H9 (cell line): ENCODE data around the gene GPATCH1. TPM values are rescaled to one million over a fixed set of nuclear protein-coding genes. Genes with fewer than 3 reads are reported as not detected.

Experiments used
- DNase-seq: peaks from one replicate; pipeline ENCODE4 v3.0.0-alpha.2; 2017
- H2AFZ ChIP-seq: one replicate; pipeline ENCODE4 v1.6.1; 2013; ENCODE audit warnings: mild to moderate bottlenecking, low read length, control low read depth, moderate library complexity
- H2AK5ac ChIP-seq: 2 replicates; pipeline ENCODE4 v1.6.1; 2013; ENCODE audit warnings: low read length, control low read depth, mixed read lengths; ENCODE audit not compliant: insufficient read length
- H2BK120ac ChIP-seq: one replicate; pipeline ENCODE4 v1.6.1; 2013; ENCODE audit warnings: low read depth, mild to moderate bottlenecking, low read length, control low read depth, inconsistent platforms; ENCODE audit not compliant: poor library complexity, severe bottlenecking
- H2BK12ac ChIP-seq: 2 replicates; pipeline ENCODE4 v1.6.1; 2013; ENCODE audit warnings: low read length, control low read depth, mixed read lengths, low read depth; ENCODE audit not compliant: insufficient read length
- H2BK15ac ChIP-seq: 2 replicates; pipeline ENCODE4 v1.6.1; 2013; ENCODE audit warnings: low read depth, low read length, control low read depth
- H2BK20ac ChIP-seq: one replicate; pipeline ENCODE4 v1.6.1; 2013; ENCODE audit warnings: low read depth, mild to moderate bottlenecking, low read length, control low read depth, inconsistent platforms; ENCODE audit not compliant: poor library complexity, severe bottlenecking
- H2BK5ac ChIP-seq: 2 replicates; pipeline ENCODE4 v1.6.1; 2013; ENCODE audit warnings: low read length, control low read depth, mixed read lengths; ENCODE audit not compliant: insufficient read length
- H3K14ac ChIP-seq: 2 replicates; pipeline ENCODE4 v1.6.1; 2013; ENCODE audit warnings: low read length, control low read depth; ENCODE audit not compliant: insufficient read depth
- H3K18ac ChIP-seq: 2 replicates; pipeline ENCODE4 v1.6.1; 2013; ENCODE audit warnings: low read depth, mild to moderate bottlenecking, mixed read lengths, low read length, control low read depth; ENCODE audit not compliant: insufficient read length
- H3K23ac ChIP-seq: 2 replicates; pipeline ENCODE4 v1.6.1; 2013; ENCODE audit warnings: low read length, control low read depth, mixed read lengths, low read depth; ENCODE audit not compliant: insufficient read length
- H3K23me2 ChIP-seq: 2 replicates; pipeline ENCODE4 v1.6.1; 2013; ENCODE audit warnings: low read depth, mild to moderate bottlenecking, mixed read lengths, low read length, control low read depth; ENCODE audit not compliant: insufficient read length, poor library complexity, severe bottlenecking
- H3K27ac ChIP-seq: 2 replicates; pipeline ENCODE4 v1.5.1; 2013; ENCODE audit warnings: low read length, control low read depth, mixed read lengths, low read depth; ENCODE audit not compliant: insufficient read length
- H3K27me3 ChIP-seq: 2 replicates; pipeline ENCODE4 v1.6.1; 2013; ENCODE audit warnings: low read length, control low read depth, inconsistent platforms; ENCODE audit not compliant: insufficient read depth
- H3K4ac ChIP-seq: 2 replicates; pipeline ENCODE4 v1.6.1; 2013; ENCODE audit warnings: low read depth, mild to moderate bottlenecking, control low read depth, inconsistent platforms, low read length, moderate library complexity
- H3K4me1 ChIP-seq: 2 replicates; pipeline ENCODE4 v1.6.1; 2013; ENCODE audit warnings: low read length, control low read depth, inconsistent platforms; ENCODE audit not compliant: insufficient read depth
- H3K4me2 ChIP-seq: 2 replicates; pipeline ENCODE4 v1.6.1; 2013; ENCODE audit warnings: low read length, control low read depth, mixed read lengths; ENCODE audit not compliant: insufficient read length, insufficient read depth
- H3K56ac ChIP-seq: 2 replicates; pipeline ENCODE4 v1.6.1; 2013; ENCODE audit warnings: low read depth, mild to moderate bottlenecking, mixed read lengths, low read length, control low read depth; ENCODE audit not compliant: insufficient read length
- H3K79me1 ChIP-seq: 2 replicates; pipeline ENCODE4 v1.6.1; 2013; ENCODE audit warnings: low read depth, mild to moderate bottlenecking, moderate library complexity, low read length, control low read depth, inconsistent platforms; ENCODE audit not compliant: insufficient read depth, poor library complexity, severe bottlenecking
- H3K79me2 ChIP-seq: 2 replicates; pipeline ENCODE4 v1.6.1; 2013; ENCODE audit warnings: low read length, control low read depth, inconsistent platforms; ENCODE audit not compliant: insufficient read depth
- H3K9ac ChIP-seq: 2 replicates; pipeline ENCODE4 v1.6.1; 2013; ENCODE audit warnings: low read length, control low read depth, mixed read lengths; ENCODE audit not compliant: insufficient read length; ENCODE audit errors: extremely low read depth
- H3K9me3 ChIP-seq: one replicate; pipeline ENCODE4 v1.6.1; 2013; ENCODE audit warnings: low read depth, low read length, inconsistent platforms; ENCODE audit not compliant: control insufficient read depth
- H3T11ph ChIP-seq: one replicate; pipeline ENCODE4 v1.6.1; 2013; ENCODE audit warnings: mild to moderate bottlenecking, low read length, control low read depth, inconsistent platforms
- H4K20me1 ChIP-seq: one replicate; pipeline ENCODE4 v1.6.1; 2013; ENCODE audit not compliant: control insufficient read depth, insufficient read length, insufficient read depth
- H4K5ac ChIP-seq: 2 replicates; pipeline ENCODE4 v1.6.1; 2013; ENCODE audit warnings: low read depth, mild to moderate bottlenecking, mixed read lengths, low read length, control low read depth; ENCODE audit not compliant: insufficient read length
- H4K8ac ChIP-seq: replicated peaks from 2 replicates; pipeline ENCODE4 v1.6.1; 2013; ENCODE audit warnings: low read length, control low read depth, mixed read lengths, low read depth; ENCODE audit not compliant: insufficient read length
- H4K91ac ChIP-seq: 2 replicates; pipeline ENCODE4 v1.6.1; 2013; ENCODE audit warnings: low read depth, mild to moderate bottlenecking, moderate library complexity, mixed read lengths, low read length, control low read depth; ENCODE audit not compliant: insufficient read length
- H3K27ac Mint-ChIP-seq, 3 experiments: 2 replicates in 2 of 3; 3 replicates in 1 of 3; pipeline ENCODE4 v1.8.0; 2020 to 2021; ENCODE audit warnings: mixed read lengths in 3 of 3, mild to moderate bottlenecking in 1 of 3, moderate library complexity in 1 of 3
- H3K27me3 Mint-ChIP-seq: 2 replicates; pipeline ENCODE4 v1.8.0; 2021; ENCODE audit warnings: low read depth, mild to moderate bottlenecking, moderate library complexity, mixed read lengths
- H3K36me3 Mint-ChIP-seq, 3 experiments: 2 replicates in 2 of 3; 3 replicates in 1 of 3; pipeline ENCODE4 v1.8.0; 2020 to 2021; ENCODE audit warnings: low read depth in 3 of 3, mixed read lengths in 3 of 3; ENCODE audit not compliant: insufficient read depth in 1 of 3
- H3K4me1 Mint-ChIP-seq, 2 experiments: 2 replicates each; pipeline ENCODE4 v1.8.0; 2020; ENCODE audit warnings: mixed read lengths in 2 of 2
- H3K4me3 Mint-ChIP-seq, 2 experiments: 2 replicates in 1 of 2; 3 replicates in 1 of 2; pipeline ENCODE4 v1.8.0; 2020 to 2021; ENCODE audit warnings: mild to moderate bottlenecking in 2 of 2, mixed read lengths in 2 of 2, moderate library complexity in 1 of 2
- H3K9me3 Mint-ChIP-seq, 2 experiments: 2 replicates in 1 of 2; 3 replicates in 1 of 2; pipeline ENCODE4 v1.8.0; 2020; ENCODE audit warnings: mild to moderate bottlenecking in 2 of 2, mixed read lengths in 2 of 2, moderate library complexity in 1 of 2
- WGBS: extraction: QIAGEN DNeasy Blood & Tissue Kit; methylation state at CpG from one replicate; pipeline ENCODE4 v1.1.7; 2013; ENCODE audit warnings: missing lambda C conversion rate, low lambda C conversion rate, mixed read lengths; ENCODE audit not compliant: insufficient read length; ENCODE audit errors: extremely low coverage; 5-methylcytosine and 5-hydroxymethylcytosine counted together
- total RNA-seq: library from RNA; stranded (reverse); gene quantifications from 2 replicates; pipeline ENCODE4 v1.2.1, GENCODE V29; 2021
- TF ChIP-seq, protein P1 (sequence below): fragments of 200-600 bp; sonication (generic); conservative IDR thresholded peaks from 3 replicates; pipeline ENCODE4 v1.8.0; 2021; ENCODE audit warnings: antibody characterized with exemption, mild to moderate bottlenecking

Gene GPATCH1
- total RNA-seq, 1 experiment from 2014 or later: 11.7 TPM

DNA sequence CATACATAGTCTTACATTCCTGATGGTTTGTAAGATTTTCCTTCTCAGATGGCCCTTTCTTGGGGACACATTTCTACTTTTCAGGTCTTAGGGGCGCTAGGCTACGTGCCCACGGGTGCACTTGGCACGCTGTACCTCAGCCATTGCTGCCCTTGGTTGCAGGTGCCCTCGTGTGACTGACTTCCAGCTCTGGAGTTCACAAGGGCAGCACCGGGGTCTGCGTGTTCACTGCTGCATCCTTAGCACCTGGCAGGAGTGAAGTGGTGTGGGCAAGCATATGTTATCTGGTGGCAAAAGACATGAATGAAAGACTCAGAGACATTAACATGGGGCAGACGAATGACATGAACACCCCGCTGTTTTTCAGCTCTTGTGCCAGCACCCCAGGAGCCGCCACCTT lies 37.7 kb downstream of the GPATCH1 start:
- H2AK5ac ChIP-seq: no peak overlapping the region
- H2AFZ ChIP-seq: no peak overlapping the region
- no peak overlapping the region for H3K4ac ChIP-seq
- no peaks in the 10 kb centered on the region for H3K79me1 ChIP-seq
- no peak overlapping the region for H3K14ac ChIP-seq
- H3K27me3 Mint-ChIP-seq: no peaks in the 10 kb centered on the region
- no peak overlapping the region for H2BK20ac ChIP-seq
- no peak overlapping the region; a peak in 3 of 7 replicates for H3K27ac Mint-ChIP-seq
- H3K4me3 Mint-ChIP-seq: no peak overlapping the region
- no peak overlapping the region for H2BK12ac ChIP-seq
- H3K9ac ChIP-seq: no peak overlapping the region
- H4K91ac ChIP-seq: no peak overlapping the region
- no peak overlapping the region for H3K4me2 ChIP-seq
- H3K4me1 ChIP-seq: no peaks in the 10 kb centered on the region
- no peak overlapping the region for H3K56ac ChIP-seq
- no peak overlapping the region for H3K18ac ChIP-seq
- no peak for DNase-seq
- no peak overlapping the region for H3T11ph ChIP-seq
- peaks cover 7 to 44% (median 36%) of the 10 kb centered on the region in 3 experiments for H3K36me3 Mint-ChIP-seq
- no peaks in the 10 kb centered on the region for H3K9me3 ChIP-seq
- no peaks in the 10 kb centered on the region for H4K20me1 ChIP-seq
- no peaks in the 10 kb centered on the region for H3K23me2 ChIP-seq
- peaks cover 0 to 6% of the 10 kb centered on the region in 2 experiments; a peak in 3 of 4 replicates for H3K4me1 Mint-ChIP-seq
- H4K5ac ChIP-seq: no peak overlapping the region
- H3K27me3 ChIP-seq: no peaks in the 10 kb centered on the region
- H3K23ac ChIP-seq: no peak overlapping the region
- H3K79me2 ChIP-seq: no peaks in the 10 kb centered on the region
- no peak overlapping the region for H3K27ac ChIP-seq
- H4K8ac ChIP-seq: no peak overlapping the region
- no CpG with 5 or more reads among the region's 10 CpGs for WGBS
- no peak overlapping the region for H2BK120ac ChIP-seq
- TF ChIP-seq, protein P1, sequence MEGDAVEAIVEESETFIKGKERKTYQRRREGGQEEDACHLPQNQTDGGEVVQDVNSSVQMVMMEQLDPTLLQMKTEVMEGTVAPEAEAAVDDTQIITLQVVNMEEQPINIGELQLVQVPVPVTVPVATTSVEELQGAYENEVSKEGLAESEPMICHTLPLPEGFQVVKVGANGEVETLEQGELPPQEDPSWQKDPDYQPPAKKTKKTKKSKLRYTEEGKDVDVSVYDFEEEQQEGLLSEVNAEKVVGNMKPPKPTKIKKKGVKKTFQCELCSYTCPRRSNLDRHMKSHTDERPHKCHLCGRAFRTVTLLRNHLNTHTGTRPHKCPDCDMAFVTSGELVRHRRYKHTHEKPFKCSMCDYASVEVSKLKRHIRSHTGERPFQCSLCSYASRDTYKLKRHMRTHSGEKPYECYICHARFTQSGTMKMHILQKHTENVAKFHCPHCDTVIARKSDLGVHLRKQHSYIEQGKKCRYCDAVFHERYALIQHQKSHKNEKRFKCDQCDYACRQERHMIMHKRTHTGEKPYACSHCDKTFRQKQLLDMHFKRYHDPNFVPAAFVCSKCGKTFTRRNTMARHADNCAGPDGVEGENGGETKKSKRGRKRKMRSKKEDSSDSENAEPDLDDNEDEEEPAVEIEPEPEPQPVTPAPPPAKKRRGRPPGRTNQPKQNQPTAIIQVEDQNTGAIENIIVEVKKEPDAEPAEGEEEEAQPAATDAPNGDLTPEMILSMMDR: no peak
- H2BK15ac ChIP-seq: no peak overlapping the region
- H2BK5ac ChIP-seq: no peak overlapping the region
- H3K9me3 Mint-ChIP-seq: no peaks in the 10 kb centered on the region; a peak in 1 of 5 replicates
